ENCODE results near the gene FAM162A. TPM values are rescaled to one million over a fixed set of nuclear protein-coding genes. Genes with fewer than 3 reads are reported as not detected.

The FAM162A gene
- 15.9 TPM for total RNA-seq

GRCh38 chr3:122383771-122384697 lies at the start of gene FAM162A:
FAM162A (plus strand) TSS chr3:122384182; CDS start chr3:122384266, 84 bp downstream.

GRCh38 chr3:122382888-122383666 lies 905 bp upstream of the FAM162A start, which contains the start of gene MIX23:
MIX23 (minus strand) TSS chr3:122383231; CDS start chr3:122383224, 7 bp downstream.

GRCh38 chr3:122415762-122416654 lies 32.0 kb downstream of the FAM162A start, which contains the start of gene WDR5B:
WDR5B (minus strand) TSS chr3:122416062; CDS start chr3:122415528, 534 bp downstream.

Small RNA genes within 50 kb of the gene (small RNA-seq; reads per million reads assigned to genes)
- gene AC083798.1, result not detected

Other genes starting within 250 kb of the FAM162A start
- 0.69 TPM for gene CASR, start 200.5 kb upstream of the FAM162A start, total RNA-seq
- 1.4 TPM for gene CSTA, start 58.9 kb upstream of the FAM162A start, total RNA-seq
- gene MIX23, start 951 bp upstream of the FAM162A start, total RNA-seq, result 24.7 TPM
- 6.0 TPM for gene WDR5B, start 31.9 kb downstream of the FAM162A start, total RNA-seq
- 56.1 TPM for gene KPNA1, start 130.8 kb downstream of the FAM162A start, total RNA-seq
- 9.7 TPM for gene PARP9, start 180.1 kb downstream of the FAM162A start, total RNA-seq
- gene DTX3L, start 180.2 kb downstream of the FAM162A start, total RNA-seq, result 6.7 TPM
- gene PARP15, start 193.5 kb downstream of the FAM162A start, total RNA-seq, result under 0.01 TPM